ENCODE measurements around the gene TRAPPC2L.

DNA sequence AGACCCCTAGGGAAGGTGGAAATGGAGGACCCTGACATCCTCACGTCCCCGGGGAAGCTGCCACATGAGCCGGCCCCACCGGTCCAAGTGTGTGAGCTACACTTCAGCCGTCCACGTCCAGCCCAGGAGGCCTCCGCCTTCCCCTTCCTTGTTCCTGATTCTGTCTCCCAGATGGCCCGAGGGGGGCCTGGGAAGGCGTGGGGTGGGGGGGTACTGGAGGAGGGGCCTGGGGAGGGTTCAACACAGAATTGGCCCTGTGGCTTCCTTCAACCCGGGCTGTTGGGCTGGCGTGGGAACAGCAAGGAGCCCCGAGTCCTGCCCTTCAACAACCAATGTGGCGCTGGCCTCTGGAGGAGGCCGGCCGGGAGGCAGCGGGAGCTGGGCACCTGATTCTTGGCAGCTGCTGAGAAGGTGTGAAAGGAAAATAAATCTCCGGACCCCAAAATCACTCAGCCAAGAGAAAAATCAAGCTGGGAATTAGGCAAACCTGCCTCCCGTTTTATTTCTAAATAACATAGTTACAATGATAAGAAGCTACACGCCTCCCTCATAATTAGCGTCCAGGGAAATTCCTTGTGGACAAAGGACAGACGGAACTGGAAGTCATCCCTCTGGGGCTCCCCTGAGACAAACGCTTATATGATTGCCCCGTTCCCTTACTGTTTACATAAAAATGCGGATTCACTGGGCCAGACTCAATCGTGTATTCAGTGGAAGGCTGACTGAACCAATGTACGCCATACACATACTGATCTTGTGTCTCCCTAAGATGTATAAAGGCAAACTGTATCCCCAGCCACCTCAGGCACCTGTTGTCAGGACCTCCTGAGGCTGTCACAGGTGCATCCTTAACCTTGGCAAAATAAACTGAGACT lies 43.4 kb upstream of the TRAPPC2L start:
- TF ChIP-seq, protein P1, sequence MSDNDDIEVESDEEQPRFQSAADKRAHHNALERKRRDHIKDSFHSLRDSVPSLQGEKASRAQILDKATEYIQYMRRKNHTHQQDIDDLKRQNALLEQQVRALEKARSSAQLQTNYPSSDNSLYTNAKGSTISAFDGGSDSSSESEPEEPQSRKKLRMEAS (IDR thresholded peaks at IDR 0.05), result no peak
- TF ChIP-seq RAD21 (IDR thresholded peaks at IDR 0.05; ENCODE audit: low read depth), result no peak
- TF ChIP-seq ZBTB7A (IDR thresholded peaks at IDR 0.05; ENCODE audit: low read depth), result no peak
- no peak for TF ChIP-seq NFIC (IDR thresholded peaks at IDR 0.05)
- no peak for TF ChIP-seq EP300 (IDR thresholded peaks at IDR 0.05; ENCODE audit: borderline replicate concordance)
- no peak for TF ChIP-seq TAF1 (IDR thresholded peaks at IDR 0.05; ENCODE audit: low read depth)
- TF ChIP-seq FOXM1 (IDR thresholded peaks at IDR 0.05; ENCODE audit: borderline replicate concordance, low read depth), result no peak
- TF ChIP-seq, protein P2, sequence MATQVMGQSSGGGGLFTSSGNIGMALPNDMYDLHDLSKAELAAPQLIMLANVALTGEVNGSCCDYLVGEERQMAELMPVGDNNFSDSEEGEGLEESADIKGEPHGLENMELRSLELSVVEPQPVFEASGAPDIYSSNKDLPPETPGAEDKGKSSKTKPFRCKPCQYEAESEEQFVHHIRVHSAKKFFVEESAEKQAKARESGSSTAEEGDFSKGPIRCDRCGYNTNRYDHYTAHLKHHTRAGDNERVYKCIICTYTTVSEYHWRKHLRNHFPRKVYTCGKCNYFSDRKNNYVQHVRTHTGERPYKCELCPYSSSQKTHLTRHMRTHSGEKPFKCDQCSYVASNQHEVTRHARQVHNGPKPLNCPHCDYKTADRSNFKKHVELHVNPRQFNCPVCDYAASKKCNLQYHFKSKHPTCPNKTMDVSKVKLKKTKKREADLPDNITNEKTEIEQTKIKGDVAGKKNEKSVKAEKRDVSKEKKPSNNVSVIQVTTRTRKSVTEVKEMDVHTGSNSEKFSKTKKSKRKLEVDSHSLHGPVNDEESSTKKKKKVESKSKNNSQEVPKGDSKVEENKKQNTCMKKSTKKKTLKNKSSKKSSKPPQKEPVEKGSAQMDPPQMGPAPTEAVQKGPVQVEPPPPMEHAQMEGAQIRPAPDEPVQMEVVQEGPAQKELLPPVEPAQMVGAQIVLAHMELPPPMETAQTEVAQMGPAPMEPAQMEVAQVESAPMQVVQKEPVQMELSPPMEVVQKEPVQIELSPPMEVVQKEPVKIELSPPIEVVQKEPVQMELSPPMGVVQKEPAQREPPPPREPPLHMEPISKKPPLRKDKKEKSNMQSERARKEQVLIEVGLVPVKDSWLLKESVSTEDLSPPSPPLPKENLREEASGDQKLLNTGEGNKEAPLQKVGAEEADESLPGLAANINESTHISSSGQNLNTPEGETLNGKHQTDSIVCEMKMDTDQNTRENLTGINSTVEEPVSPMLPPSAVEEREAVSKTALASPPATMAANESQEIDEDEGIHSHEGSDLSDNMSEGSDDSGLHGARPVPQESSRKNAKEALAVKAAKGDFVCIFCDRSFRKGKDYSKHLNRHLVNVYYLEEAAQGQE (IDR thresholded peaks at IDR 0.05; ENCODE audit: low read depth), result no peak
- TF ChIP-seq CEBPB (IDR thresholded peaks at IDR 0.05), result no peak
- no peak for TF ChIP-seq TEAD4 (IDR thresholded peaks at IDR 0.05)
- TF ChIP-seq, protein P3, sequence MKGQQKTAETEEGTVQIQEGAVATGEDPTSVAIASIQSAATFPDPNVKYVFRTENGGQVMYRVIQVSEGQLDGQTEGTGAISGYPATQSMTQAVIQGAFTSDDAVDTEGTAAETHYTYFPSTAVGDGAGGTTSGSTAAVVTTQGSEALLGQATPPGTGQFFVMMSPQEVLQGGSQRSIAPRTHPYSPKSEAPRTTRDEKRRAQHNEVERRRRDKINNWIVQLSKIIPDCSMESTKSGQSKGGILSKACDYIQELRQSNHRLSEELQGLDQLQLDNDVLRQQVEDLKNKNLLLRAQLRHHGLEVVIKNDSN (IDR thresholded peaks at IDR 0.05), result no peak
- TF ChIP-seq CREB1 (IDR thresholded peaks at IDR 0.05; ENCODE audit: low read depth), result no peak
- no peak for TF ChIP-seq EGR1 (IDR thresholded peaks at IDR 0.05)
- no peak for TF ChIP-seq YY1 (IDR thresholded peaks at IDR 0.05; ENCODE audit: low read depth)
